ENCODE results near the gene HNRNPU. TPM values are rescaled to one million over a fixed set of nuclear protein-coding genes. Genes with fewer than 3 reads are reported as not detected.

Gene HNRNPU
- total RNA-seq, 1 donor from 2014 or later: 856 TPM

DNA sequence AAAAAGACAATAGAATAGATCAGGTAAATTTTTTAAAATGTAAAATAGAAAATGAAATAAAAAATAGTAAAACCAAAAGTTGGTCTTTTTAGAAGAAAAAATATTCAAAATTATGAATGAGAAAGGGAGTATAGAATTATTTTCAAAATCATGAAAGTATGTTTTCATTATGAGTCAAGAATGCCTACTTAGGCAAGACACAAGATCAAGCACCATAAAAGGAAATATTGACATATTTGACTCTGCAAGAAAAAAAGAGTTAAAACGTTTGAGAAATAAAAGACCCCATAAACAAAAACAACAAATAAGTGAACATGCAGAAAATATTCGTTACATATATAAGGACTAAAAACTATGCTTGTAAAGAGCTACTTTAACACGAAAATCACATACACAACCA lies 33.7 kb downstream of the HNRNPU start:
- Mint-ChIP-seq H3K4me3 (no peak overlapping the region), H3K27ac (no peak overlapping the region), H3K27me3 (ENCODE audit: insufficient read depth, low read depth) (peaks cover 5% of the 10 kb centered on the region), H3K4me1 (peaks cover 12% of the 10 kb centered on the region), H3K36me3 (peaks cover 3% of the 10 kb centered on the region), H3K9me3 (no peaks in the 10 kb centered on the region)
- TF ChIP-seq EZH2 (IDR thresholded peaks at IDR 0.05): no peak
- TF ChIP-seq EZH2phosphoT487 (IDR thresholded peaks at IDR 0.05): no peak
- TF ChIP-seq, protein P1, sequence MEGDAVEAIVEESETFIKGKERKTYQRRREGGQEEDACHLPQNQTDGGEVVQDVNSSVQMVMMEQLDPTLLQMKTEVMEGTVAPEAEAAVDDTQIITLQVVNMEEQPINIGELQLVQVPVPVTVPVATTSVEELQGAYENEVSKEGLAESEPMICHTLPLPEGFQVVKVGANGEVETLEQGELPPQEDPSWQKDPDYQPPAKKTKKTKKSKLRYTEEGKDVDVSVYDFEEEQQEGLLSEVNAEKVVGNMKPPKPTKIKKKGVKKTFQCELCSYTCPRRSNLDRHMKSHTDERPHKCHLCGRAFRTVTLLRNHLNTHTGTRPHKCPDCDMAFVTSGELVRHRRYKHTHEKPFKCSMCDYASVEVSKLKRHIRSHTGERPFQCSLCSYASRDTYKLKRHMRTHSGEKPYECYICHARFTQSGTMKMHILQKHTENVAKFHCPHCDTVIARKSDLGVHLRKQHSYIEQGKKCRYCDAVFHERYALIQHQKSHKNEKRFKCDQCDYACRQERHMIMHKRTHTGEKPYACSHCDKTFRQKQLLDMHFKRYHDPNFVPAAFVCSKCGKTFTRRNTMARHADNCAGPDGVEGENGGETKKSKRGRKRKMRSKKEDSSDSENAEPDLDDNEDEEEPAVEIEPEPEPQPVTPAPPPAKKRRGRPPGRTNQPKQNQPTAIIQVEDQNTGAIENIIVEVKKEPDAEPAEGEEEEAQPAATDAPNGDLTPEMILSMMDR (IDR thresholded peaks at IDR 0.05): no peak
- Histone ChIP-seq H3K4me3 (no peak overlapping the region), H3K27ac (no peak overlapping the region), H3K27me3 (no peaks in the 10 kb centered on the region), H3K79me2 (ENCODE audit: low read depth) (peaks cover under 1% of the 10 kb centered on the region), H2AFZ (replicated peaks) (no peak overlapping the region), H4K20me1 (ENCODE audit: low read depth) (no peaks in the 10 kb centered on the region), H3K9me3 (ENCODE audit: low read depth) (no peaks in the 10 kb centered on the region), H3K4me1 (no peaks in the 10 kb centered on the region), H3K4me2 (no peak overlapping the region), H3K9ac (no peak overlapping the region), H3K36me3 (no peaks in the 10 kb centered on the region), H3F3A (ENCODE audit: low read depth) (peaks cover 24% of the 10 kb centered on the region)
- no peak for DNase-seq (ENCODE audit: low spot score)

DNA sequence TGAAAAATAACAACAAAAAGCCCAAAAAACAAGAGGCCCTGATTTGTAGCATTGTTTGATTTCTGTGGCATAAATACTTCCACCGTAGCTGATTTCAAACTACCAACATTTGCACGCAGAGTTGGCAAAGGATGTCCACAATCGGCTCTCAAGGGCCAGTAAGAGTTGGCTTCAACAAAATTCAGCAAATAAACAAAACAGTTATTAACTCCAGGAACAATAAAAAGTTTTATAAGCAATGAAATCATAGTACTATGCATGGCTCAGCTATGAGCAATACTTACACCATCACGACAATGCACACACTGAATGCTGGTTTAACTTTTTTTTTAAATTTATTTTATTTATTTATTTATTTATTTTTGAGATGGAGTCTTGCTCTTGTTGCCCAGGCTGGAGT lies 37.6 kb downstream of the HNRNPU start:
- H3K27me3 ChIP-seq: no peaks in the 10 kb centered on the region
- H4K20me1 ChIP-seq (ENCODE audit: low read depth): no peaks in the 10 kb centered on the region
- H3F3A ChIP-seq (ENCODE audit: low read depth): no peaks in the 10 kb centered on the region
- no peak overlapping the region for H3K9ac ChIP-seq
- no peak overlapping the region for H2AFZ ChIP-seq (replicated peaks)
- H3K9me3 ChIP-seq (ENCODE audit: low read depth): no peaks in the 10 kb centered on the region
- Mint-ChIP-seq H3K27me3 (ENCODE audit: insufficient read depth, low read depth) (no peaks in the 10 kb centered on the region), H3K4me3 (no peak overlapping the region), H3K27ac (no peak overlapping the region), H3K36me3 (peaks cover 3% of the 10 kb centered on the region), H3K4me1 (no peaks in the 10 kb centered on the region), H3K9me3 (no peaks in the 10 kb centered on the region)
- no peak overlapping the region for H3K4me2 ChIP-seq
- DNase-seq (ENCODE audit: low spot score): no peak
- H3K27ac ChIP-seq: no peak overlapping the region
- no peak for TF ChIP-seq EZH2 (IDR thresholded peaks at IDR 0.05)
- H3K36me3 ChIP-seq: no peaks in the 10 kb centered on the region
- H3K79me2 ChIP-seq (ENCODE audit: low read depth): no peaks in the 10 kb centered on the region
- no peak overlapping the region for H3K4me3 ChIP-seq
- H3K4me1 ChIP-seq: no peaks in the 10 kb centered on the region

DNA sequence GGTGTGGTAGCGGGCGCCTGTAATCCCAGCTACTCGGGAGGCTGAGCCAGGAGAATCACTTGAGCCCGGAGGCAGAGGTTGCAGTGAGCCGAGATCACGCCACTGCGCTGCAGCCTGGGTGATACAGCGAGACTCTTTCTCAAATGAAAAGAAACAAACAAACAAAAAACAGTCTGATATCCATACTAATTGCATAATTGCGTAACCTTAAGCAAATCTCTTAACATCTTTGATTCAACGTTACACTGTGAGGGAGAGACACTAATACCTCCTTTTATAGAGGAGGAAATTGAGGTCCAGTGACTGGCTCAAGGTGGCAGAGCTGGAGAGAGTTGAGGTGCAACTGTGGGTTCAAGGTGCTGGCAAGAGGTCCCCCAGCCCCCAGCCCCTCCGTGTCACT lies 41.5 kb downstream of the HNRNPU start:
- H4K20me1 ChIP-seq (ENCODE audit: low read depth): no peaks in the 10 kb centered on the region
- no peaks in the 10 kb centered on the region for H3K36me3 ChIP-seq
- no peak overlapping the region for H3K9ac ChIP-seq
- Mint-ChIP-seq H3K4me3 (no peak overlapping the region), H3K9me3 (no peaks in the 10 kb centered on the region), H3K36me3 (no peaks in the 10 kb centered on the region), H3K27me3 (ENCODE audit: insufficient read depth, low read depth) (no peaks in the 10 kb centered on the region), H3K27ac (no peak overlapping the region), H3K4me1 (no peaks in the 10 kb centered on the region)
- H3K4me2 ChIP-seq: no peak overlapping the region
- no peaks in the 10 kb centered on the region for H3K9me3 ChIP-seq (ENCODE audit: low read depth)
- H3K27ac ChIP-seq: no peak overlapping the region
- DNase-seq (ENCODE audit: low spot score): no peak
- H3F3A ChIP-seq (ENCODE audit: low read depth): no peaks in the 10 kb centered on the region
- H3K79me2 ChIP-seq (ENCODE audit: low read depth): no peaks in the 10 kb centered on the region
- H3K27me3 ChIP-seq: no peaks in the 10 kb centered on the region
- H2AFZ ChIP-seq (replicated peaks): no peak overlapping the region
- TF ChIP-seq EZH2phosphoT487 (IDR thresholded peaks at IDR 0.05) (no peak), EZH2 (IDR thresholded peaks at IDR 0.05) (no peak)
- TF ChIP-seq, protein P1 (IDR thresholded peaks at IDR 0.05): no peak
- H3K4me1 ChIP-seq: no peaks in the 10 kb centered on the region
- no peak overlapping the region for H3K4me3 ChIP-seq

DNA sequence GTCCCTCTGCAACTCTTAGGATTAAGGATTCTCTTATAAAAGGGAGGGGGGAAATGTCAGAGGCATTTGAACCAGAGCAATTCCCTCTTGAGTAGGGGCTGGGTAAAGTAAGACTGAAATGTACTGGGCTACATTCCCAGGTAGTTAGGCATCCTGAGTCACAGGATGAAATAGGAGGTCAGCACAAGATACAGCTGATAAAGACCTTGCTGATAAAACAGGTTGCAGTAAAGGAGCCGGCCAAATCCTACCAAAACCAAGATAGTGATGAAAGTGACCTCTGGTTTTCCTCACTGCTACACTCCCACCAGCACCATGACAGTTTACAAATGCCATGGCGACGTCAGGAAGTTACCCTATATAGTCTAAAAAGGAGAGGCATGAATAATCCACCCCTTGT lies 43.2 kb downstream of the HNRNPU start:
- Histone ChIP-seq H3K9me3 (ENCODE audit: low read depth) (no peaks in the 10 kb centered on the region), H3K27me3 (peaks cover 5% of the 10 kb centered on the region), H2AFZ (replicated peaks) (no peak overlapping the region), H3F3A (ENCODE audit: low read depth) (no peaks in the 10 kb centered on the region), H3K27ac (no peak overlapping the region), H3K9ac (no peak overlapping the region), H3K36me3 (no peaks in the 10 kb centered on the region), H3K4me1 (no peaks in the 10 kb centered on the region), H3K79me2 (ENCODE audit: low read depth) (no peaks in the 10 kb centered on the region), H3K4me3 (no peak overlapping the region), H4K20me1 (ENCODE audit: low read depth) (no peaks in the 10 kb centered on the region), H3K4me2 (no peak overlapping the region)
- no peaks in the 10 kb centered on the region for H3K9me3 Mint-ChIP-seq
- H3K4me1 Mint-ChIP-seq: no peaks in the 10 kb centered on the region
- H3K4me3 Mint-ChIP-seq: no peak overlapping the region
- no peaks in the 10 kb centered on the region for H3K36me3 Mint-ChIP-seq
- TF ChIP-seq EZH2phosphoT487 (IDR thresholded peaks at IDR 0.05) (no peak), EZH2 (IDR thresholded peaks at IDR 0.05) (no peak)
- TF ChIP-seq, protein P1 (IDR thresholded peaks at IDR 0.05): no peak
- no peak overlapping the region for H3K27ac Mint-ChIP-seq
- no peaks in the 10 kb centered on the region for H3K27me3 Mint-ChIP-seq (ENCODE audit: insufficient read depth, low read depth)
- DNase-seq (ENCODE audit: low spot score): no peak
